Mesendoderm (in vitro differentiated cells): ENCODE results near the gene CA5B. TPM values are rescaled to one million over a fixed set of nuclear protein-coding genes. Genes with fewer than 3 reads are reported as not detected.
"Not testable (repeated sequence)": the region's sequence is repeated elsewhere in the genome, so short reads cannot be mapped to it uniquely, and the experiment has no call there.

Source experiments
- DNase-seq: peaks from one replicate; pipeline ENCODE4 v3.0.0; 2013
- H2AK5ac ChIP-seq: 2 replicates; pipeline ENCODE4 v1.6.1; 2013; ENCODE audit warnings: low read length, inconsistent platforms
- H2BK120ac ChIP-seq: 2 replicates; pipeline ENCODE4 v1.6.1; 2013; ENCODE audit warnings: low read depth, mild to moderate bottlenecking, low read length, moderate library complexity, mixed read lengths
- H2BK15ac ChIP-seq: replicated peaks from 2 replicates; pipeline ENCODE4 v1.6.1; 2013; ENCODE audit warnings: low read depth, mild to moderate bottlenecking, moderate library complexity
- H2BK5ac ChIP-seq: 2 replicates; pipeline ENCODE4 v1.6.1; 2013; ENCODE audit warnings: low read length, inconsistent platforms
- H3K18ac ChIP-seq: 2 replicates; pipeline ENCODE4 v1.6.1; 2013; ENCODE audit warnings: mild to moderate bottlenecking, low read length, mixed read lengths
- H3K23ac ChIP-seq: one replicate; pipeline ENCODE4 v1.6.1; 2013; ENCODE audit warnings: low read length
- H3K27ac ChIP-seq: 2 replicates; pipeline ENCODE4 v1.5.1; 2013; ENCODE audit warnings: low read depth, mild to moderate bottlenecking, inconsistent platforms, low read length, moderate library complexity
- H3K27me3 ChIP-seq: 2 replicates; pipeline ENCODE4 v1.6.1; 2013; ENCODE audit warnings: low read length, control low read depth, mild to moderate bottlenecking, inconsistent platforms; ENCODE audit not compliant: insufficient read depth, poor library complexity
- H3K36me3 ChIP-seq: 2 replicates; pipeline ENCODE4 v1.6.1; 2013; ENCODE audit warnings: low read length, inconsistent platforms; ENCODE audit not compliant: control insufficient read depth, insufficient read depth
- H3K4ac ChIP-seq: one replicate; pipeline ENCODE4 v1.6.1; 2013; ENCODE audit warnings: low read depth, mild to moderate bottlenecking, low read length, moderate library complexity
- H3K4me1 ChIP-seq: 2 replicates; pipeline ENCODE4 v1.6.1; 2013; ENCODE audit warnings: low read depth, low read length, inconsistent platforms; ENCODE audit not compliant: control insufficient read depth
- H3K4me2 ChIP-seq: 2 replicates; pipeline ENCODE4 v1.6.1; 2013; ENCODE audit warnings: low read length
- H3K4me3 ChIP-seq: 2 replicates; pipeline ENCODE4 v1.5.1; 2013; ENCODE audit warnings: mild to moderate bottlenecking, low read length
- H3K56ac ChIP-seq: one replicate; pipeline ENCODE4 v1.6.1; 2013; ENCODE audit warnings: low read length
- H3K79me1 ChIP-seq: 2 replicates; pipeline ENCODE4 v1.6.1; 2013; ENCODE audit warnings: low read length, inconsistent platforms
- H3K79me2 ChIP-seq: 2 replicates; pipeline ENCODE4 v1.6.1; 2013; ENCODE audit warnings: mild to moderate bottlenecking, low read length; ENCODE audit not compliant: control insufficient read depth, insufficient read depth
- H3K9ac ChIP-seq: 2 replicates; pipeline ENCODE4 v1.6.1; 2013; ENCODE audit warnings: low read length, inconsistent platforms
- H4K5ac ChIP-seq: one replicate; pipeline ENCODE4 v1.6.1; 2013; ENCODE audit warnings: low read length
- H4K8ac ChIP-seq: one replicate; pipeline ENCODE4 v1.6.1; 2013; ENCODE audit warnings: low read depth, mild to moderate bottlenecking, control low read depth, low read length, moderate library complexity
- WGBS: extraction: QIAGEN DNeasy Blood & Tissue Kit; methylation state at CpG from one replicate; pipeline ENCODE4 v1.1.7; 2013; ENCODE audit warnings: low lambda C conversion rate, missing lambda C conversion rate; ENCODE audit not compliant: insufficient coverage; ENCODE audit errors: extremely low coverage; 5-methylcytosine and 5-hydroxymethylcytosine counted together
- small RNA-seq: library from polyadenylated mRNA; stranded (forward); fragments of <200 nt; extraction: miRNeasy Mini kit (QIAGEN cat#:217004); gene quantifications from one replicate; pipeline ENCODE3, GENCODE V24; 2013; ENCODE audit not compliant: insufficient read depth

Gene CA5B

GRCh38 chrX:15829217-15829616 lies 91.1 kb downstream of the CA5B start:
- WGBS, result no CpG with 5 or more reads among the region's 1 CpG
- Histone ChIP-seq H2BK120ac (no peak overlapping the region), H3K4me2 (no peak overlapping the region), H4K8ac (no peak overlapping the region), H3K56ac (no peak overlapping the region), H2BK15ac (no peak overlapping the region), H3K79me1 (no peaks in the 10 kb centered on the region), H3K27ac (no peak overlapping the region), H3K4me1 (no peaks in the 10 kb centered on the region), H2BK5ac (no peak overlapping the region), H3K27me3 (no peaks in the 10 kb centered on the region), H2AK5ac (no peak overlapping the region), H3K36me3 (no peaks in the 10 kb centered on the region), H4K5ac (no peak overlapping the region), H3K18ac (no peak overlapping the region), H3K23ac (no peak overlapping the region), H3K4me3 (no peak overlapping the region), H3K4ac (no peak overlapping the region), H3K9ac (no peak overlapping the region), H3K79me2 (no peaks in the 10 kb centered on the region)
- DNase-seq, result no peak

- not testable (repeated sequence) for H3K4me3 ChIP-seq, H2BK5ac ChIP-seq, H2BK120ac ChIP-seq, H3K79me2 ChIP-seq, H4K5ac ChIP-seq, H3K18ac ChIP-seq, H3K36me3 ChIP-seq, H3K4me1 ChIP-seq, H2AK5ac ChIP-seq, H3K4me2 ChIP-seq, DNase-seq, H3K4ac ChIP-seq, H4K8ac ChIP-seq, H3K56ac ChIP-seq, H3K27me3 ChIP-seq, H3K27ac ChIP-seq, H2BK15ac ChIP-seq, H3K79me1 ChIP-seq, H3K9ac ChIP-seq, H3K23ac ChIP-seq
- no CpG with 5 or more reads among the region's 2 CpGs for WGBS
Observed at GRCh38 chrX:15831347-15831746, 93.3 kb downstream of the CA5B start.

GRCh38 chrX:15834053-15834452 lies 96.0 kb downstream of the CA5B start:
- H3K23ac ChIP-seq, result no peak overlapping the region
- H4K5ac ChIP-seq, result no peak overlapping the region
- no peak overlapping the region for H3K18ac ChIP-seq
- no peak overlapping the region for H3K4me3 ChIP-seq
- H3K27ac ChIP-seq, result no peak overlapping the region
- DNase-seq, result no peak
- H2BK120ac ChIP-seq, result no peak overlapping the region
- no peak overlapping the region for H2AK5ac ChIP-seq
- peaks cover 2% of the 10 kb centered on the region for H3K79me2 ChIP-seq
- H3K4me2 ChIP-seq, result no peak overlapping the region
- no peak overlapping the region for H3K56ac ChIP-seq
- no peak overlapping the region for H3K4ac ChIP-seq
- no peaks in the 10 kb centered on the region for H3K79me1 ChIP-seq
- H2BK5ac ChIP-seq, result no peak overlapping the region
- no peaks in the 10 kb centered on the region for H3K27me3 ChIP-seq
- H3K4me1 ChIP-seq, result no peaks in the 10 kb centered on the region
- H2BK15ac ChIP-seq, result no peak overlapping the region
- H3K9ac ChIP-seq, result no peak overlapping the region
- H4K8ac ChIP-seq, result no peak overlapping the region
- WGBS, result no CpG with 5 or more reads among the region's 3 CpGs
- no peaks in the 10 kb centered on the region for H3K36me3 ChIP-seq

- H3K23ac ChIP-seq, result no peak overlapping the region
- H2BK120ac ChIP-seq, result no peak overlapping the region
- H3K27ac ChIP-seq, result no peak overlapping the region
- H3K56ac ChIP-seq, result no peak overlapping the region
- no peaks in the 10 kb centered on the region for H3K36me3 ChIP-seq
- peaks cover 2% of the 10 kb centered on the region for H3K79me2 ChIP-seq
- no peak overlapping the region for H3K9ac ChIP-seq
- no peak overlapping the region for H3K4me3 ChIP-seq
- H3K4me1 ChIP-seq, result no peaks in the 10 kb centered on the region
- H4K5ac ChIP-seq, result no peak overlapping the region
- no peak overlapping the region for H3K4ac ChIP-seq
- no peak overlapping the region for H3K4me2 ChIP-seq
- no peak overlapping the region for H2AK5ac ChIP-seq
- H2BK15ac ChIP-seq, result no peak overlapping the region
- no peak overlapping the region for H4K8ac ChIP-seq
- H3K18ac ChIP-seq, result no peak overlapping the region
- no peak overlapping the region for H2BK5ac ChIP-seq
- WGBS, result no CpG with 5 or more reads among the region's 5 CpGs
- H3K79me1 ChIP-seq, result no peaks in the 10 kb centered on the region
- H3K27me3 ChIP-seq, result no peaks in the 10 kb centered on the region
- DNase-seq, result peak; percentile 66
Observed at GRCh38 chrX:15834827-15835595, 96.9 kb downstream of the CA5B start.

Small RNA genes lying within 50 kb of the gene (small RNA-seq; reads per million reads assigned to genes)
- not detected for gene RF00409
